HEK293T (cell line): Measurements from ENCODE around the gene AOPEP.

Source experiments
- BHLHE40 ChIP-seq: fragments of 450-650 bp; IDR thresholded peaks from 2 replicates; pipeline ENCODE4 v1.6.1; 2016; ENCODE audit warnings: mild to moderate bottlenecking, moderate library complexity, borderline replicate concordance
- ELF4 ChIP-seq: fragments of 450-650 bp; IDR thresholded peaks from 2 replicates; pipeline ENCODE4 v1.6.1; 2017; ENCODE audit warnings: antibody characterized with exemption
- LEF1 ChIP-seq: fragments of 450-650 bp; IDR thresholded peaks from 2 replicates; pipeline ENCODE4 v1.6.1; 2017; ENCODE audit warnings: mild to moderate bottlenecking, borderline replicate concordance
- SP1 ChIP-seq: fragments of 450-650 bp; IDR thresholded peaks from 2 replicates; pipeline ENCODE4 v1.6.1; 2017
- SUZ12 ChIP-seq: fragments of 450-650 bp; IDR thresholded peaks from 2 replicates; pipeline ENCODE4 v1.6.1; 2016; ENCODE audit warnings: mild to moderate bottlenecking
- TARDBP ChIP-seq: fragments of 450-650 bp; IDR thresholded peaks from 2 replicates; pipeline ENCODE4 v1.6.1; 2016

DNA sequence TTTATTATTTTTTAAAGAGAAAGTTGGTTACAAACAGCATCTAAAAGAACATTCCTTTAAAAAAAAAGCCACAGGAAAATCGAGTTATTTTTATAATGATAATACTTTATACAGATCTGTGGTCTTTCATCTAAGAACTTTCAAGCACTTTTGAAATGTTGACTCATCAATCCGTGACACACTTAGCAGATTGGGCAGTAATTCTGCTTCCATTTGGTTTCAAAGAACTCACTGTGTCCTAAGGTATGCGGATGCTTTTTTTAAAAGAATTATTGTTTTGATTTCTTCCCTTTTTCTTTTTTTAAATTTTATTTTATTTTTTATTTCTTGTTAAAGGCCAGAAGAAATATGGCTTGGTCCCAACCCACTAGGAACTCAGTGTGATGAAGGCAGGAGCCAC is 147.8 kb downstream of the AOPEP start:
- TF ChIP-seq TARDBP, result no peak
- TF ChIP-seq SP1, result no peak
- TF ChIP-seq LEF1, result no peak
- TF ChIP-seq SUZ12, result no peak
- no peak for TF ChIP-seq BHLHE40
- TF ChIP-seq ELF4, result no peak
